HG02571 (cell line): Measurements from ENCODE around the gene PRDX1.
"Not testable (repeated sequence)": the region's sequence is repeated elsewhere in the genome, so short reads cannot be mapped to it uniquely, and the experiment has no call there.

ENCODE experiments used
- ATAC-seq: cut with Tn5 transposase; IDR thresholded peaks from one replicate; pipeline ENCODE4 v1.9.1; 2021; ENCODE audit warnings: mild to moderate bottlenecking, moderate library complexity; ENCODE audit not compliant: unreplicated experiment

PRDX1 gene

GRCh38 chr1:45467353-45467752, 54.3 kb downstream of the PRDX1 start:
- ATAC-seq, result not testable (repeated sequence)

GRCh38 chr1:45465277-45465676, 56.4 kb downstream of the PRDX1 start:
- no peak for ATAC-seq
